Ectodermal cell (in vitro differentiated cells): ENCODE measurements around the gene UIMC1.
"Not testable (repeated sequence)": the region's sequence is repeated elsewhere in the genome, so short reads cannot be mapped to it uniquely, and the experiment has no call there.

Experiments used
- H3K27ac ChIP-seq: 2 replicates; pipeline ENCODE4 v1.7.0; 2013; ENCODE audit warnings: mild to moderate bottlenecking, low read depth, low read length; ENCODE audit not compliant: insufficient read depth, poor library complexity, severe bottlenecking
- H3K27me3 ChIP-seq: 2 replicates; pipeline ENCODE4 v1.7.0; 2013; ENCODE audit warnings: mild to moderate bottlenecking, low read length; ENCODE audit not compliant: insufficient read depth, control insufficient read depth, poor library complexity, severe bottlenecking
- H3K36me3 ChIP-seq: one replicate; pipeline ENCODE4 v1.7.0; 2013; ENCODE audit warnings: low read length; ENCODE audit not compliant: control insufficient read depth, insufficient read depth
- H3K4me1 ChIP-seq: one replicate; pipeline ENCODE4 v1.7.0; 2013; ENCODE audit warnings: low read length; ENCODE audit not compliant: control insufficient read depth, insufficient read depth
- H3K4me3 ChIP-seq: 2 replicates; pipeline ENCODE4 v1.7.0; 2013; ENCODE audit warnings: low read depth, low read length, control low read depth; ENCODE audit not compliant: insufficient read depth
- H3K9me3 ChIP-seq: 2 replicates; pipeline ENCODE4 v1.7.0; 2013; ENCODE audit warnings: mild to moderate bottlenecking, low read length, moderate library complexity; ENCODE audit not compliant: control insufficient read depth
- WGBS, 2 experiments: methylation state at CpG; one replicate each; pipeline ENCODE4 v1.1.7; 2013; ENCODE audit warnings: missing lambda C conversion rate in 2 of 2; 5-methylcytosine and 5-hydroxymethylcytosine counted together

Gene UIMC1

GRCh38 chr5:176873541-176874172 lies 132.9 kb downstream of the UIMC1 start:
- no peaks in the 10 kb centered on the region for H3K9me3 ChIP-seq

GRCh38 chr5:176873011-176873410 lies 133.6 kb downstream of the UIMC1 start:
- H3K4me1 ChIP-seq, H3K4me3 ChIP-seq, H3K36me3 ChIP-seq, H3K27me3 ChIP-seq, H3K9me3 ChIP-seq, H3K27ac ChIP-seq: not testable (repeated sequence)
- WGBS, 2 experiments = 91 to 92% methylated on average over 2 of the region's 2 CpGs

More at GRCh38 chr5:176873541-176874172, 132.9 kb downstream of the UIMC1 start:
- H3K36me3 ChIP-seq = no peaks in the 10 kb centered on the region
- H3K4me3 ChIP-seq = no peak overlapping the region
- peaks cover 7% of the 10 kb centered on the region for H3K27me3 ChIP-seq
- 88 to 89% methylated on average over 16 of the region's 16 CpGs for WGBS, 2 experiments
- H3K4me1 ChIP-seq = peaks cover 3% of the 10 kb centered on the region
- H3K27ac ChIP-seq = no peak overlapping the region

- H3K4me3 ChIP-seq, H3K27me3 ChIP-seq, H3K36me3 ChIP-seq, H3K27ac ChIP-seq, H3K9me3 ChIP-seq: not testable (repeated sequence)
- peaks cover 12% of the 10 kb centered on the region for H3K4me1 ChIP-seq
- WGBS, 2 experiments = 84 to 97% methylated on average over 1 to 2 of the region's 2 CpGs
These were observed 134.0 kb downstream of the UIMC1 start for GRCh38 chr5:176872586-176872985.

- H3K4me3 ChIP-seq, H3K36me3 ChIP-seq, H3K9me3 ChIP-seq, H3K27ac ChIP-seq, H3K27me3 ChIP-seq: not testable (repeated sequence)
- WGBS, 2 experiments = 81 to 85% methylated on average over 5 to 7 of the region's 10 CpGs
- peaks cover 32% of the 10 kb centered on the region for H3K4me1 ChIP-seq
These were observed 135.9 kb downstream of the UIMC1 start for GRCh38 chr5:176870644-176871043.

GRCh38 chr5:176870110-176870591 lies 136.4 kb downstream of the UIMC1 start:
- H3K4me1 ChIP-seq = peaks cover 33% of the 10 kb centered on the region
- no peaks in the 10 kb centered on the region for H3K9me3 ChIP-seq
- no peak overlapping the region for H3K4me3 ChIP-seq
- no peaks in the 10 kb centered on the region for H3K36me3 ChIP-seq
- WGBS, 2 experiments = 70 to 71% methylated on average over 17 of the region's 17 CpGs
- H3K27me3 ChIP-seq = peaks cover 14% of the 10 kb centered on the region
- H3K27ac ChIP-seq = no peak overlapping the region

GRCh38 chr5:176869501-176870109 lies 137.0 kb downstream of the UIMC1 start:
- no peak overlapping the region for H3K4me3 ChIP-seq
- peaks cover 33% of the 10 kb centered on the region for H3K4me1 ChIP-seq
- H3K9me3 ChIP-seq = no peaks in the 10 kb centered on the region
- H3K36me3 ChIP-seq = no peaks in the 10 kb centered on the region
- no peak overlapping the region for H3K27ac ChIP-seq
- H3K27me3 ChIP-seq = peaks cover 18% of the 10 kb centered on the region
- WGBS, 2 experiments = 87 to 90% methylated on average over 38 of the region's 38 CpGs

- Histone ChIP-seq H3K4me1 (peaks cover 38% of the 10 kb centered on the region), H3K4me3 (no peak overlapping the region), H3K36me3 (no peaks in the 10 kb centered on the region), H3K9me3 (no peaks in the 10 kb centered on the region), H3K27me3 (peaks cover 21% of the 10 kb centered on the region), H3K27ac (no peak overlapping the region)
- WGBS, 2 experiments = 96% methylated on average over 20 of the region's 20 CpGs
These were observed 137.8 kb downstream of the UIMC1 start for GRCh38 chr5:176868731-176869130.

- peaks cover 41% of the 10 kb centered on the region for H3K4me1 ChIP-seq
- 93 to 94% methylated on average over 14 of the region's 14 CpGs for WGBS, 2 experiments
- H3K27me3 ChIP-seq = peaks cover 21% of the 10 kb centered on the region
- H3K36me3 ChIP-seq = no peaks in the 10 kb centered on the region
- no peak overlapping the region for H3K4me3 ChIP-seq
- no peak overlapping the region for H3K27ac ChIP-seq
- H3K9me3 ChIP-seq = no peaks in the 10 kb centered on the region
These were observed 138.5 kb downstream of the UIMC1 start for GRCh38 chr5:176868126-176868525.

GRCh38 chr5:176866707-176867310 lies 139.8 kb downstream of the UIMC1 start:
- Histone ChIP-seq H3K27ac (peak overlapping the region; percentile 67), H3K27me3 (peaks cover 21% of the 10 kb centered on the region), H3K9me3 (no peaks in the 10 kb centered on the region), H3K4me3 (no peak overlapping the region), H3K4me1 (peaks cover 50% of the 10 kb centered on the region), H3K36me3 (no peaks in the 10 kb centered on the region)
- WGBS, 2 experiments = 10 to 14% methylated on average over 16 of the region's 16 CpGs

- H3K27ac ChIP-seq = no peak overlapping the region
- H3K9me3 ChIP-seq = no peaks in the 10 kb centered on the region
- H3K36me3 ChIP-seq = no peaks in the 10 kb centered on the region
- peaks cover 21% of the 10 kb centered on the region for H3K27me3 ChIP-seq
- peaks cover 50% of the 10 kb centered on the region for H3K4me1 ChIP-seq
- no peak overlapping the region for H3K4me3 ChIP-seq
- 82 to 90% methylated on average over 7 of the region's 7 CpGs for WGBS, 2 experiments
These were observed 140.6 kb downstream of the UIMC1 start for GRCh38 chr5:176865964-176866363.
